ENCODE data around the gene IDH3A.
A peak's percentile ranks its signal among the peaks of the same experiment; 100 is the strongest.

IDH3A gene

DNA sequence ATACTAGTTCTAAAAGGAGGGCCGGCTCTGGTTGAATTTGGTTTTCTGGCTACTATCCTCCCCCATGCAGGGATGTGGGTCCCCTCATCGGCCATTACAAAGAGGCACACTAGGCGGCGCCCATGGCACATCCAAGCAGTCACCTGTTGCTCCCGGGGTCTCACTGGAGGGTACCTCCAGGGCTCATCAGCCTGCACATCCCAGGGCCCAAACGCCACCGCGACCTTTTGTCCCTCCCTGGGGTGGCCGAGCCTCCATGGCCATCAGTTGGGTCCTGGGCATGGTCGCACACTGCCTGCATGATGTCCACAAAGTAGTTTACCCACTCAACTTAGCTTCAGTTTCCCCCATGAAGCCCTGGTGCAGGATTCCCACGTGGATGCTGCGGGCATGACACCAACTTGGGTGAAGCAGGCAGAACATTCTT is 28.3 kb downstream of the IDH3A start:
- TF ChIP-seq, protein P1, sequence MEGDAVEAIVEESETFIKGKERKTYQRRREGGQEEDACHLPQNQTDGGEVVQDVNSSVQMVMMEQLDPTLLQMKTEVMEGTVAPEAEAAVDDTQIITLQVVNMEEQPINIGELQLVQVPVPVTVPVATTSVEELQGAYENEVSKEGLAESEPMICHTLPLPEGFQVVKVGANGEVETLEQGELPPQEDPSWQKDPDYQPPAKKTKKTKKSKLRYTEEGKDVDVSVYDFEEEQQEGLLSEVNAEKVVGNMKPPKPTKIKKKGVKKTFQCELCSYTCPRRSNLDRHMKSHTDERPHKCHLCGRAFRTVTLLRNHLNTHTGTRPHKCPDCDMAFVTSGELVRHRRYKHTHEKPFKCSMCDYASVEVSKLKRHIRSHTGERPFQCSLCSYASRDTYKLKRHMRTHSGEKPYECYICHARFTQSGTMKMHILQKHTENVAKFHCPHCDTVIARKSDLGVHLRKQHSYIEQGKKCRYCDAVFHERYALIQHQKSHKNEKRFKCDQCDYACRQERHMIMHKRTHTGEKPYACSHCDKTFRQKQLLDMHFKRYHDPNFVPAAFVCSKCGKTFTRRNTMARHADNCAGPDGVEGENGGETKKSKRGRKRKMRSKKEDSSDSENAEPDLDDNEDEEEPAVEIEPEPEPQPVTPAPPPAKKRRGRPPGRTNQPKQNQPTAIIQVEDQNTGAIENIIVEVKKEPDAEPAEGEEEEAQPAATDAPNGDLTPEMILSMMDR (IDR thresholded peaks at IDR 0.05; ENCODE audit: low read depth, low read length) = peak; percentile 76
- no peak overlapping the region for H3K4me3 ChIP-seq (replicated peaks in 1 of 2; ENCODE audit: low read depth in 2 of 2, low read length in 2 of 2)
- DNase-seq (ENCODE audit: low read depth in 2 of 2) = peak; percentile 27 to 31

DNA sequence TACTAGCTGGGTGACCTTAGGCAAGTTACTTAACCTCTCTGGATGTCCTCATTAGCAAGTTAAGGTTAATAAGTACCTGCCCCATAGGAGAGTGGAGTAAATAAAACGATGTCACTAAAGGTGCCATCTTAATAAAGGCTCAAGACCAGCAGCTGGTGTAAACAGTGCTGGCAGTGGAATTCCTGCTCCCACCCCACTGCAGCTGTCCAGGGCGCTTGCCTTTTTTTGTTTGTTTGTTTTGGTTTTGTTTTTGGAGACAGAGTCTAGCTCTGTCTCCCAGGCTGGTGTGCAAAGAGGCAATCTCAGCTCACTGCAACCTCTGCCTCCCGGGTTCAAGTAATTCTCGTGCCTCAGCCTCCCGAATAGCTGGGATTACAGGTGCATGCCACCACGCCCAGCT is 28.9 kb downstream of the IDH3A start:
- TF ChIP-seq, protein P1 (IDR thresholded peaks at IDR 0.05; ENCODE audit: low read depth, low read length) = no peak
- no peak overlapping the region for H3K4me3 ChIP-seq (replicated peaks in 1 of 2; ENCODE audit: low read depth in 2 of 2, low read length in 2 of 2)
- DNase-seq (ENCODE audit: low read depth in 2 of 2) = no peak

DNA sequence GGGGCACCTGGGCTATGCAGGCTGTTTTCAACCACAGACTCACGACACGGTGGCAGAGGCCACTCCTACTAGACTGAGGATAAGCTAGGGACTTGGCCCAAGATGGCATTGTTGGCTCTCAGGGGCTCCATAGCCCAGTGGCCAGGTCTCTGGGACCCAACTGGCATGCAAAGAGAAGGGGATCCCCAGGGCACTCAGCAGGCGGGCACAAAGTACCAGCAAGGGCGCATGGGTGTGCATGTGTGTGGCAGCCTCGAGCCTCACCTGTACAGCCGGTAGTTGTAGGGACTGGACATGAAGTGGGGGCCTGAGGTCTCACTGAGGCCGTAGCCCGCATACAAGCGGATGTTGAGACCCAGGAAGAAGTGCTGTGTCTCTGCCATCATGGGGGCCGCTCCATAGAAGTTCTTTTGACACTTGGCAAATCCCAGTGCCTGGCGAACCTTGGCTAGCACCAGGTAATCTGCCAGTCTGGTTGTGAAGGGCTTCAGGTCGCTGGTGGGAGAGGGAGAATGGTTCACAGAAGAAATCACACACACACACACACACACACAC is 30.2 kb downstream of the IDH3A start:
- DNase-seq (ENCODE audit: low read depth in 2 of 2) = no peak
- H3K4me3 ChIP-seq (replicated peaks in 1 of 2; ENCODE audit: low read depth in 2 of 2, low read length in 2 of 2) = no peak overlapping the region
- TF ChIP-seq, protein P1 (IDR thresholded peaks at IDR 0.05; ENCODE audit: low read depth, low read length) = no peak

DNA sequence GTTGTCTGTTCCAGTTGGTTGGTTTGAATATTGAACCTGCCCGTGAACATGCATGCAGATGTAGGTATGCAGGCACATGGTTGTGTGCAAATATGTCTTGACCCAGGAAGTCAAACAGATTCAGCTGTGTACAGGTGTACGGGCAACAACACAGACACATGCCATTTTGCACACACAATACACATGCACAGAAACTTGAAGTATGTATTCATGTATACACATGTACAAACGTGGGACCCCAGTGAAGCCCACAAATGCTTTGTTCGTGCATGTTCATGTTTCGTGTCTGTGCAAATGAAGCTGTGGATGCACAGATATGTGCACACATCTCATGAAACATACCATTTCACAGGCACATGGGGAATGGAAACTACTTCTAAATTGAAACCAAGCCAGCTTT is 30.7 kb downstream of the IDH3A start:
- TF ChIP-seq, protein P1 (IDR thresholded peaks at IDR 0.05; ENCODE audit: low read depth, low read length) = no peak
- H3K4me3 ChIP-seq (replicated peaks in 1 of 2; ENCODE audit: low read depth in 2 of 2, low read length in 2 of 2) = no peak overlapping the region
- DNase-seq (ENCODE audit: low read depth in 2 of 2) = no peak

DNA sequence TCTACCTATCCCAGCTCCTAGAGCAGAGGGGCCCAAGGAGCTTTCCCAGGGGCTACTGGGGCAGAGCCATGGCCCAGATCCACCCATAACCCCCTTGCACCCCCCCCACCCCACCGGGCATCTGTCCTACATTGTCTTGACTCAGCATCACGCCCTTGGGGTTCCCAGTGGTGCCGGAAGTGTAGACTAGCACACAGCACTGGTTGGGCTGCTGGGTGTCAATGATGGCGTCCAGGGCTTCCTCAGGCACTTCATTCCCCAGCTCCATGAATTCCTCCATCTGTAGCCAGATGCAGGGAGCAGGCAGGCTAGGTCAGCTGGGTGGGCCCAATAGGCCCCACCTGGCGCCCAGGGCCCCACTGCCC is 33.2 kb downstream of the IDH3A start:
- DNase-seq (ENCODE audit: low read depth in 2 of 2) = no peak
- no peak overlapping the region for H3K4me3 ChIP-seq (replicated peaks in 1 of 2; ENCODE audit: low read depth in 2 of 2, low read length in 2 of 2)
- TF ChIP-seq, protein P1 (IDR thresholded peaks at IDR 0.05; ENCODE audit: low read depth, low read length) = no peak

DNA sequence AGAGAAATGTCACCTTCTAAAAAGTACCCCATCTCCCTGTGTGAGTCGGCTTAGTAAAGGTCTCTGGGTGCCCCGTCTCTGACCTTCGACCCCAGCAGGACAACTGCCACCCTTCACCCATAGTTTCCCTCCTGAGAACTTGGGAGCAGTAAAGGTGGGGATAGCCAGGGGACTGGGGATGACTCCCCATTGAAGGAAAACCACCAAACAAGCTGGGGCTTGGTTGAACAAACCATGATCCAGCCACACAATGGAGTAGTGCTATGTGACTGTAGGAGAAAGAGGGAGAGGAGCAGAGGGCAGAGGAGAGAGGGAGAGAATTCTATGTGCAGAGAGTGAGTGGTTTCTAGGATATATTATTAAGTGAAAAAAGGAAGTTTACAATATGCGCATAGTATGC is 33.7 kb downstream of the IDH3A start:
- TF ChIP-seq, protein P1 (IDR thresholded peaks at IDR 0.05; ENCODE audit: low read depth, low read length) = no peak
- no peak for DNase-seq (ENCODE audit: low read depth in 2 of 2)
- no peak overlapping the region for H3K4me3 ChIP-seq (replicated peaks in 1 of 2; ENCODE audit: low read depth in 2 of 2, low read length in 2 of 2)
